T-helper 17 cell (primary cell): ENCODE data around the gene SH3BP5. TPM values are rescaled to one million over a fixed set of nuclear protein-coding genes. Genes with fewer than 3 reads are reported as not detected.

ENCODE experiments used
- total RNA-seq, 4 donors: library from RNA in 2 of 4; stranded (reverse) in 2 of 4; gene quantifications; one replicate each; pipeline ENCODE4 v1.2.3 and lab custom pipeline; 2022 to 2026

Gene SH3BP5
- total RNA-seq, 2 donors from 2014 or later, result 50.7 to 78.4 TPM

Other genes with a start within 250 kb of the SH3BP5 start
- gene RBSN, start 233.4 kb downstream of the SH3BP5 start, total RNA-seq, result 10 to 100 TPM; 37.2 to 38.7 TPM
- gene CAPN7, start 126.3 kb downstream of the SH3BP5 start, total RNA-seq, result 10 to 100 TPM; 54.6 to 61.2 TPM
- 1 to 10 TPM; 6.5 to 8.6 TPM for gene METTL6, start 95.0 kb upstream of the SH3BP5 start, total RNA-seq
- 10 to 100 TPM; 25.9 to 31.5 TPM for gene EAF1, start 95.0 kb upstream of the SH3BP5 start, total RNA-seq
- gene COLQ, start 189.1 kb upstream of the SH3BP5 start, total RNA-seq, result 10 to 100 TPM; 10.8 to 11.1 TPM